Sigmoid colon (tissue), 4 donors: ENCODE data around the gene MACROD2.

Experiments used
- EP300 ChIP-seq, 4 donors: sonication (generic); formaldehyde crosslinking; IDR thresholded peaks; one replicate each; pipeline ENCODE4 v1.6.1; 2017; ENCODE audit warnings: antibody characterized with exemption in 4 of 4
- POLR2A ChIP-seq, 2 donors: fragments of 450-650 bp; IDR thresholded peaks; one replicate each; pipeline ENCODE4 v1.6.1; 2016; ENCODE audit warnings: antibody characterized with exemption in 2 of 2, mild to moderate bottlenecking in 2 of 2, moderate library complexity in 2 of 2
- POLR2AphosphoS5 ChIP-seq, 4 donors: sonication (generic); formaldehyde crosslinking; IDR thresholded peaks; one replicate each; pipeline ENCODE4 v1.6.1; 2017; ENCODE audit warnings: antibody characterized with exemption in 4 of 4
- TF ChIP-seq, protein P1 (sequence below), 4 experiments: fragments of 450-650 bp in 3 of 4; fragments of 200-600 bp in 1 of 4; IDR thresholded peaks; one replicate each; pipeline ENCODE4 v1.5.1; 2016 to 2019; ENCODE audit warnings: antibody characterized with exemption in 4 of 4, mild to moderate bottlenecking in 3 of 4, moderate library complexity in 2 of 4

DNA sequence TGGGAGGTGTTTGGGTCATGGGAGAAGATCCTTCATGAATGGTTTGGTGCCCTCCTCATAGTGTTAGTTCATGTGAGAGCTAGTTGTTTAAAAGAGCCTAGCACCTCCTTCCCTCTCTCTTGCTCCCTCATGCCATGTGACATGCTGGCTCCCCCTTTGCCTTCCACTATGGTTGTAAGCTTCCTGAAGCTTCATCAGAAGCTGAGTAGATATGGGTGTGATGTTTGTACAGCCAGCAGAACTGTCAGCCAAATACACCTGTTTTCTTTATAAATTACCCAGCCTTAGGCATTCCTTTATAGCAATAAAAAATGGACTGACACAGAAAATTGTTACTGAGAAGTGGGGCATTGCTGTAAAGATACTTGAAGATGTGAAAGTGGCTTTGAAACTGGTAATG is 1073.2 kb downstream of the MACROD2 start:
- TF ChIP-seq POLR2A (IDR thresholded peaks at IDR 0.05) (no peak), POLR2AphosphoS5 (IDR thresholded peaks at IDR 0.05) (no peak), EP300 (IDR thresholded peaks at IDR 0.05) (no peak)
- TF ChIP-seq, protein P1, sequence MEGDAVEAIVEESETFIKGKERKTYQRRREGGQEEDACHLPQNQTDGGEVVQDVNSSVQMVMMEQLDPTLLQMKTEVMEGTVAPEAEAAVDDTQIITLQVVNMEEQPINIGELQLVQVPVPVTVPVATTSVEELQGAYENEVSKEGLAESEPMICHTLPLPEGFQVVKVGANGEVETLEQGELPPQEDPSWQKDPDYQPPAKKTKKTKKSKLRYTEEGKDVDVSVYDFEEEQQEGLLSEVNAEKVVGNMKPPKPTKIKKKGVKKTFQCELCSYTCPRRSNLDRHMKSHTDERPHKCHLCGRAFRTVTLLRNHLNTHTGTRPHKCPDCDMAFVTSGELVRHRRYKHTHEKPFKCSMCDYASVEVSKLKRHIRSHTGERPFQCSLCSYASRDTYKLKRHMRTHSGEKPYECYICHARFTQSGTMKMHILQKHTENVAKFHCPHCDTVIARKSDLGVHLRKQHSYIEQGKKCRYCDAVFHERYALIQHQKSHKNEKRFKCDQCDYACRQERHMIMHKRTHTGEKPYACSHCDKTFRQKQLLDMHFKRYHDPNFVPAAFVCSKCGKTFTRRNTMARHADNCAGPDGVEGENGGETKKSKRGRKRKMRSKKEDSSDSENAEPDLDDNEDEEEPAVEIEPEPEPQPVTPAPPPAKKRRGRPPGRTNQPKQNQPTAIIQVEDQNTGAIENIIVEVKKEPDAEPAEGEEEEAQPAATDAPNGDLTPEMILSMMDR (IDR thresholded peaks at IDR 0.05) = no peak
